ENCODE measurements around the gene PTN.
"Not testable (repeated sequence)": the region's sequence is repeated elsewhere in the genome, so short reads cannot be mapped to it uniquely, and the experiment has no call there.

Gene PTN

DNA sequence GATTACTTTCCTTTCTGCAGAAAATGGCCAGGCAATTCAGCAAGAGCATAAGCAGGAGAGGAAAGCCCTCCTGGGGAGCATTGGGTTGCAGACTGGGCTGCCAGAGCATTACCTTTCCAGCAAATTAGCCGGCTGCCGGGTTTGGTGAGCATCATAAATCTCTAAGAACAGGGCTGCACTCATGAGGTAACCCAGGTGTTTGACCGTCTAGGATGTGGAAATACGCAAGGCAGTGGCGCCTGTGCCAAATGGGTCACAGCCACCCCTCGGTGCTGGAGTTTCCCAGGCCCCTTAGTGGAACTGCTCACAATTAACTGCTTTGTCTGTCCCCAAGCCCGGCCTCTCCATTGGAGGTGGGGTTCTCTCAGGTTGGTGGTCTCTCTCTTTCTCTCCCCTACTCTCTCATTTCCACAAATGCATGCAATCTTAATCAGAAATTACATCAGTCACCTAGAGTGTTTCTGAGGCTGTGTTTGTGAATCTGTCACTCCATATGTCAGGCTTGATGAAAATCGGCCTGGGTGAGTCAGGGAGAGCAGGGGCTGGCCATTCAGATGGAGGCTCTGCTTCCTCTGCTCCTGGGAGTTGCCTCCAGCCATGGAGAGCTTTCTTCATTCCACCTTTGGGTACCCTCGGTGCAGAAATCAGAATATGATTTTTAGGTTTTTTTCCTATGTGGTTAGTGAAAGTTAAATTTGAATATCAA, 26.7 kb downstream of the PTN start:
- DNase-seq: no peak

DNA sequence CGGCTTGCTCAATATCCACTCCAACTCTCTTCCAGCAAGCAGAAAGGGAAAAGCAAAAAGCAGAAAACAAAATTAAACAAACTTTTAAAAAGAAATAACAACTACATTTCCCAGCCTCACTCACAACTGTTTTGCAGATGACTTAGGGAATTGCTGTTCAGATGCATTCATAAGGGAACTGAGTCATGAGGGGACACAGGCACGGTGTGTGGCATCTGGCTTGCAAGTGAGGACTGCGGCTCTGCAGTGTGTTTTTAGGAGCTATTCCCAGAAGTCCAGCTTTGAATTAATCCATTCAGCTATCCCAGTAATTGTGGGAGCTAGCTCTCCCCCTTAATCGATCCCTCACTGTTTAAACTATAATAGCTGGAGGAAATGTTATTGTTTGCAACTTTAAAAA, 30.3 kb downstream of the PTN start:
- no peak for DNase-seq

DNA sequence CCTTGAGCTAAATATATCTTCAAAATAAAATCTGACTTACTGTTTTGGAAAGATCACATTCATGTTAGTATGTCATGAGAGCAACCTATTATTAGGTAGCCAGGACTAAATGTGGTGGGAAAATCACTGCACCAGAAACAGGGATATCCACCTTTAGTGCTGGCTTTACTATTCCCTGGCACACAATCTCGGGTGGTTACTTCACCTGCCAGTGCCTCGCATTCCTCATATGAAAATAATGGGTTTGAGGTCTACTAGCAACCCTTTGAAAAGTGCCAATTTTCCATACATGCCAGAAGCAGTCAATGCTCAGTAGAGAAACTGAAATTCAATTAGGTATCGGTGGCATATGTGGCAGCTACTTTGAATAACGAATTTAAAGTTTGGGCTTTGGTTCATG, 36.8 kb downstream of the PTN start:
- peak; percentile 54 for DNase-seq

DNA sequence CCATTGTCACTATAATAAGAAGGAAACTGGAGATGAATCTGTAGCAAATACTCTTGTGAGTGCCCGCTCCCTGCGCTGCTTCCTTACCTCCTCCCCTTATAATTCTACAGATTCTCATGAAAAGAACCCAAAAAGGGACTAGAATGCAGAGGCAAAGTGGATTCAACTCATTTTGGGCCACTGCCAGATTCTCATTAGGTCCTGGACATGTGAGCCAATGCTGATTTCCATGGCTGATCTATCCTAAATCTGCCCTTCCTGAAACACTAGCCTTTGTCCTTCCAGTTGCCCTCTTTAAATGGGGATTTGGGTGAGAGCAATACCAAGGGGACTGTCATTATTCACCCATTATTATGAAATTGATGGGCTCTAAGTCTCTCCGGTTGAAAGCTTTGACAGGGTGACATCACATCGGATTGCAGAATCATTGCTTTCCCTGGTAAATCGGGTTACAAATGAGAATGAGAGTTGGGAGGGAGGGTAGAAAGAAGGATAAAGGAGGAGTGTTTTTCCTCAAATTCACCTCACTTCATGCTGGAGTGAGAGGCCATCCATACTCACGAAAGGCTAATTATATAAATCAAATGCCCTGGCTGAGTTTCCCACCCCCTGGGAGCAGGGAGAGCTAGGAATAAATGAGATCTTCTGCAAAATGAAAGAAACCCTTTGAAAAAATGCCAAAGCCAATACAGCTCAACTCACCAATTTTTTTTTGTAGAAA, 37.5 kb downstream of the PTN start:
- peak; percentile 71 for DNase-seq

DNA sequence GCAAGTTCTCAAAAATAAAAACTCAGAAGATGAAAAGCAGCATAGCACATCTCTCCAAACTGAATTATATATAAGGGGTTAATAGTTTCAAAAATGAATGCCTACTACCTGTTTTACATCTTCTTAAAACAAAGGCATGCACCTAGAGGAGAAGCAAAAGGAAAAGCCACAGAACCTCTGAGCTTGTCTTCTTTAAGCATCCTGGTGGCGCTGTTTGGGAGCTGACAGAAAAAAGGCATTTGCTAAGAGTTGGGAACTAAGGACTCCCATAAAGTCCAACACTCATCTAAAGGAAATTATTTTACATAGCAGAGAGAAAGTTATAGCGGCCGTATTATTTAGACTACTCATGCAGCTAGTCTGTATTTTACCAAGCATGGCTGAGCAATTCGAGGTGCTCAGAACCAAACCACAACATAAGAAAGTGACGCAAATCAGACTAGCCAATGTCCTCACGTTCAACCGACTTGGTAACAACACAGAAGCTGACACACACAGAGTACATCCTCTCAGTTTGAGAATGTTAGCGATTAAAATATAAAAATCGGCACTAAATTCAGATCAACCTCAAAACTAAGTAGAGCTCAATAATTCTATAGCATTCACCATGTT, 38.8 kb downstream of the PTN start:
- DNase-seq: no peak

DNA sequence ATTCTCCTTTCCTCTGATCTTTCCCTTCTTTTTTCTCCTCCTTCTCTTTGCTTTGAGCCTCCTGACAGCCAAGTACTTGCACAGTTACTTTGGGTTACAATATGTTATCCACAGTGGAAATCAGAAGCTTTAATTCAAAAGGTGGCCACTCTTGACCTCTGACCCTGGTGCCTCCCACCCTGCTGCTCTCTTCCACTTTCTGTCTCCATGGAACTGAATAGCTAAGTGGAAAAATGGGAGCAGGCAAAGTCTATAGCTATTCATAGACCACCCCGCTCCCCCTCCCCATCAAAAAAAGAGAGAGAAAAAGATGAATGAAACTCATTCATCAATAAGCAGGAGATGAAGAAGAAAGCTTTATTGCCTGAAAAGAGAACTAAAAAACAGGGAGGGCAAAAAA, 39.4 kb downstream of the PTN start:
- DNase-seq: no peak

DNA sequence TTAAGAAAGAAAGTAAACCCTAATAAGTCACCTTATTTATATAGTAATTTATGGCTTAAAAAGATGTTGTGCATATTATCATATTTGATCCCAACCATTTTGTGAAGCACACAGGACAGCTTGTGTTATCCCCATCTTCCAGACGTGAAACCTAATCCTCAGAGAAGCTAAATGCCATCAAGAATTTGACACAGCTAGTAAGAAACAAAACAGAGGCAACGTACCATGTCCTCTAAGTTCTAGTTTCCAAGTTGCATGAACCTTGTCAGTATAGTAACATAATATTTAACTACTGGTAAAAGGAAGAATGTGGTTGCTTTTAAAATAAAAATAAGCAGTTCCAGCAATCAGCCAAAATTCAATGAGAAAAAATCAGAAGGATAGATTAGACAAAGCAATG, 41.5 kb downstream of the PTN start:
- DNase-seq: no peak

DNA sequence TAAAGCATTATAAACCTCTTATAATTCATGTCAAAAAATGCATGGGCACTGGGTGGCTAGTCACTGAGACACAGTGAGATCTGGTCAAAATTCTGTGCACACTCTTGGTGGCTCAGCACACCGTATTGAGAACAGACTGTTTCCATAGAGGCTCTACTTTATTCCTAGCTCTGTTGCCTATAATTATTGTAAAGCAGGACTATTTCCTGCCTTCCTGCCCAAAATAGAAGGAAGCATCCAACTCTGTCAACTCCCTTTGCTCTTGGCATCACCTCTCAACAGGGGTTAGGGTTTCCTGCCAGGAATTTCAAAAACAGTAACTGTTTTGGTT, 45.1 kb downstream of the PTN start:
- DNase-seq: no peak

DNA sequence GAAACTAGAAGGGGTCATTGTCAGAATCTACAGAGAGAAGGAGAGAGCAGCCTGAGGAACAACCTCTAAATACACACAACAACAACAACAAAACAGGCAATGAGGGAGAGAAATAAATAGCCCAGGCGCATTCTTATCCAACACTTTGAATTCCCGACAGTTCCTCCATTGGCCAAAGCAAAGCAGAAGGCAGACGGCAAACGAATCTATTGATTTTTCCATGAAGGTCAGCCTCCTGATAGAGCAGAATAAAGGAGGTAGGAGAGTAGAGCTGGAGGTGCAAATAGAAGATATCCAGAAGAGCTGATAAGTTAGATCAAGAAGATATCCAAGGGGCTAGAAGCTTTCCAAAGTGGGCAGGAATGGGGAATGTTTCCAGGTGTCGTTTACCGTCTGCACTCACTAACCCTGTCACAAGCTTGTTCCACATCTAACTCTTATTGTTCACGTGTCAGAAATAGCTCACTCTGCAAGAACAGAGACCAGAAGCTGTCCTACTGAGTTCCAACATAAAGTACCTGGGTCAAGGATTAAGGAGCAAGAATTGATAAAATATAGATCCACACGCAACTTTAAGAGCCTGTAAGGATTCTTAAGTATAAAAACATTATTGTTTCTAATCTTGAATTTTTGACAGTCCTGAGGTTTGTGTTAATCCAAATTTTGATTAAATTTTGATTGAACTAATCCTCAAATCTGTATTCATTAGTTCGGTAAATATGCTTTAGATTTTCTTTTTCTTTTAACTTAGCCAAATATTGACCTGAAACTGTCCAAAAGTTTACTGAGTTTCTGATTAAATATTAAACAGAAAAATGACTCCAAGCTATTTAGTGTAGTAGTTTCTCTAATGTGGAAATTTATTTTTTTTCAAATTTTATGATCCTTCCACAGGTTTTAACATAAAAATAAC, 45.7 kb downstream of the PTN start:
- DNase-seq: no peak

DNA sequence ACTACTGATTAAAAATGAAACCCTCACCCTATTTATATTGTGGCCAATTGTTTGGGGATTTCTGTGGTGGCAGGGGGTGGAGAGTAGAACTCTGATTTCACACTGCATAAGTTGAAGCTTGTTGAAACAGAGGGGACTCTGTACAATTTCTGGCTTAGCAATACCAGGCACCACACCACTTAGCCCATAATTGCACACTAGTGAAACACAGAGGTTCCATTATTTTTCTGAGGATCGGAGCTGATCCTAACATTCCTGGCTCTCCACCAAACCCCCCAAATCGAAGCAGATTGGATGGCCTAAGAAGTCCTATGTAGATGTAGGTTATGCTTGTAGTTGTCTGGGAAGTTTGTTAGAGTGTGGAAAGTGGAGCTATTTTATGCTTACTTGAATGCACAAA, 47.0 kb downstream of the PTN start:
- DNase-seq: no peak

DNA sequence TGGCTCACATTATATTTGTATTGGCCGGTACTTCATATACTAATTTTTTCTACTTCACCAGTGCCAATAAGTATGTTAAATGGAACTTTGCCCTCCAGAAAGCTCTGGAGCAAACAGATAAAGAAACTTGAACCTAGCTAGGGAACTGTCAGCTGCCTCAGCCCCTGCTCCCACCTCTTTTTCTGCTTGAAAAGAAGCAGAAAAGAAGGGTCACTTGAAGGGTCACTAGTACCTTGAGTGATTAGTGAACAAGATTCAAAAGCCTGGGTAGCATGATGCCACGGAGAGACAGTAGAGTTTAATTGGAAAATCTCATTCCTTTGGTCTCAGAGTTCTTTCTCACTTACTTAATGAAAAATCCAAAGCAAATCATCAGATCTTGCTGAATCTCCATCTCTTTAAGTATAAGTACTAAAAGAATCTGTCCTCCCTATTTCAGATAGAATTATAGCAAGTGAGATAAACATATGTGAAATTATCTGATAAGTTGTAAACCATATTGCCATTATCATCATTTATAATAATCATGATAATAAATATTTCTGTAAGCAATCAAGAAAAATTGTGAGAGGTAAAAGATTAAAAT, 47.7 kb downstream of the PTN start:
- no peak for DNase-seq

DNA sequence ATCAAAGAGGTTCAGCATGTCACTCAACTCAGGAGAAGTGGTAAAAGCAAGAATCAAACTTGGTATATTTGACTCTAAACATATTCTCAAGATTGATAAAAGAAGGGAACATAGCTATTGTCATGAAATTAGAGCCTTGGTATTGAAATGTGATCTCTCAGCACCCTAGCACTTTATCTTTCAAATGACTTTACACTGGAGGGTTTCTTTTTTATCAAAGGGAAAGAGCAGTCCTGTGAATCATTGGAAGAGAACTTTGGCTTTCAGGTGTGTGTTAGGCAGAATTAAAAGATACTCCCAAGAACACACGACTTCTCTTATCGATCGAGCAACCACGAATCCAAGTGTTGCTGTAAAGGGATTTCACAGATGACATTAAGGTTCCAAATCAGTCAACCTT, 54.4 kb downstream of the PTN start:
- no peak for DNase-seq

DNA sequence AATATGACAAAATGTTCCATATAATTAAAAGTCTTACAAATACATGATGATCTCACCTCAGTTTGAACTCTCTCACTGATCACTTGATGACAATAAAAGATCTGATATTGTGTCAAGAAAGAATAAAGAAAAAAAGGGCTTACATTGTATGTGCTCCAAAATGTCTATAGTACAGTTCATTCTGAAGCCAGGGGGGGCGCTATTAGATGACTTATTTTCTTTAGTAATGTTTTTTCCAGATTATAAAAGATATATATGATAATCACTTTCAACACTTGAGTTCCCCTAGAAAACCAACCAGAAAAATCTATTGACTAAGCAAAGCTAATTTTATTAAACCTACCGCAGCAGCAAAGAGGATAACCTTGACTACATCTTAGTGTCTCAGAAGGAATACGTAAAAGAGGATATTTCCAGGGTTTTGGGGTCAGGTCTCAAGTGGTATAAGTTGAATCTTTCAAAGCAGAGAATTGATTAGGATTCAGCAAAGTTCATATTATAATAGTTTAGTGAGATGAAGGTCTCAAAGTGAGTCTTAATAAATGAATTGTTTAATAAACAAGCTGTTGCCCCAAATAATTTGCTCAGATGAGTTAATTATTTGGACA, 55.8 kb downstream of the PTN start:
- no peak for DNase-seq

DNA sequence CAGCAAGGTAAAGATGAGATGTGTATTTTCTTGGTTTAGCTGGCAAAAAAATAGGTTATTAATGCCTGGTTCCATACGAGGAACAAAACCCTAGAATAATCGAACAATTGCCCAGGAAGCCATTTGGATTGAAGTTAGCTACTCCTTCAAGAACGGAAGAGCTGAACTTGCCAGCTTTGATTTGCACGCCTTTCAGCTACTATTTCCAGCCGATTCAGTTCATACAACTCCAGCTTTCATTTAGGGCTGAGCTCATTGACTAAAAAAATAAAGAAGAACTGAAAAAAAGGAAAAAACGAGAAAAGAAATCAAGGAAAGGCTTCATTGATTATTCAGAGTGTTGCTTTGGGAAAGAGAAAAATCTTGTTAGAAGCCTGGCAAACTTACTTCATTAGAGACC, 60.4 kb downstream of the PTN start:
- DNase-seq: no peak

DNA sequence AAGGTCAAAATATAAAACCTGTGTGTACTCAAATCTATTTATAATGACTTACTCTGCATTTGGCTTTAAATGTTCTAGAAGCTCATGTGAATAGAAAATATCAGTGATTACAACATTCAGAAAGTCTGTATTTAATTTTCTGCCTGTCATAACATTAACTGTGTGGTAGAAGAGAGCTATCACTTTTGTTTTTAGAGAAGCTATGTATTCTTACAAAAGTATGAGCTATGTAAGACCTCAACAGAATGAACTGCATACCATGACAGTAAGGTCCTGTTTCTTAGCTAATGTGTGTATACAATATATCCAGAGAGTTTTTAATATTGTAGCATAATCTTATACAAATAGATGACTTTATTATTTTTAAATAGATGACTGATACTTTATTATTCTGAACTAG, 61.5 kb downstream of the PTN start:
- DNase-seq: no peak

DNA sequence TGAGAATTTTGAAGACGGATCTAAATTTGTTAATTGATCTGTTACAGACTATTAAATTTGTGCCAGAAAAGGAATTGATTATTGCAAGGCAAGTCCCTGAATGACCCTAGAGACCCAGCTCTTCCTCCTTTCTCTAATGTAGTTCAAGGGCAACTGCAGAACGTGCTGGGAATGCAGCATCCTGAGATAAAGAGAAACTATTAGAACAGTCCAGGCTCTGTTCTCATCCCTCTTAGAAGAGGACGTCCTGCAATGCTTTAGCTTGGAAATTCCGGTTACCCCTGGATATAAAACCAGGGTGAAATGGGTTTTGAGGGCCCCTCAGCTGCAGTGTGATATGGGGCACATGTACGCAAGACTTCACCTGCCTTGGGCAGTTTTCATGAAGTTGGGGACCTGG, 67.3 kb downstream of the PTN start:
- DNase-seq: no peak

DNA sequence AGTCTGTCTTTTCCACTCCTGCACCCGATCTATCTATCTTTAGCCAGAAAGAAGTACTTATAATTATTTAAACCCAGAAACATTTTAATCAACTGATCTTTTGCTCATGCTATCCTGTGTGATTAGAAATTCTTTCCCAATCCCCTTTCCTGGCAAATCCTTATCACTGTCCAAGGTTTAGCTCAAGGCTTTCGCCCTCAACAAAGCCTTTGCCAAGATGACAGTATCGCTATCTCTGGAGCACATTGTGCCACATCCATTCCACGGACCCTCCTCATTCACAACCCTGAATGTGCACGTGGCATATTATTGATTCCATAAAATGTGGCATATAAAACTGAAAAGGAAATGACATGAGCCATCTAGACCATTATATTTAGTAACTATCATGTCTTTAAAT, 71.3 kb downstream of the PTN start:
- no peak for DNase-seq

DNA sequence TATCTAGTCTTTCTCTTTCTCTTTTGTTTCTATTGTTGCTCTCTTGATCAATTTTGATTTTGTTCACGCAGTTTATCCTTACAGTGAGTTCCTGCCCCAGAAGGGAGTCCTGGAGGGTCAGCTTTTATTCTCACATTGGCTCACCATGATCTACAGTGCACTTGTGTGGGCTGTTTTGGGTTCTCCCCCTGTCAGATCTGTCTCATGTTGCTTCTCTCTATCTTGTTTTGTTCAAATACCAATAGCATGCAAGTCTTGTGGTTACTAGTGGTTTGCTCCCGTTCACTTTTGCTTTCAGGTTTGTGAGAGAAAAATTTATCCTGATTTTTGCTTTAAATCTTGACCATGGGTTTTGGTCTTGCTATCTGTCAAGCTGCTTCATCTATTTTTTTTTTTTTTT, 74.3 kb downstream of the PTN start:
- DNase-seq: no peak

DNA sequence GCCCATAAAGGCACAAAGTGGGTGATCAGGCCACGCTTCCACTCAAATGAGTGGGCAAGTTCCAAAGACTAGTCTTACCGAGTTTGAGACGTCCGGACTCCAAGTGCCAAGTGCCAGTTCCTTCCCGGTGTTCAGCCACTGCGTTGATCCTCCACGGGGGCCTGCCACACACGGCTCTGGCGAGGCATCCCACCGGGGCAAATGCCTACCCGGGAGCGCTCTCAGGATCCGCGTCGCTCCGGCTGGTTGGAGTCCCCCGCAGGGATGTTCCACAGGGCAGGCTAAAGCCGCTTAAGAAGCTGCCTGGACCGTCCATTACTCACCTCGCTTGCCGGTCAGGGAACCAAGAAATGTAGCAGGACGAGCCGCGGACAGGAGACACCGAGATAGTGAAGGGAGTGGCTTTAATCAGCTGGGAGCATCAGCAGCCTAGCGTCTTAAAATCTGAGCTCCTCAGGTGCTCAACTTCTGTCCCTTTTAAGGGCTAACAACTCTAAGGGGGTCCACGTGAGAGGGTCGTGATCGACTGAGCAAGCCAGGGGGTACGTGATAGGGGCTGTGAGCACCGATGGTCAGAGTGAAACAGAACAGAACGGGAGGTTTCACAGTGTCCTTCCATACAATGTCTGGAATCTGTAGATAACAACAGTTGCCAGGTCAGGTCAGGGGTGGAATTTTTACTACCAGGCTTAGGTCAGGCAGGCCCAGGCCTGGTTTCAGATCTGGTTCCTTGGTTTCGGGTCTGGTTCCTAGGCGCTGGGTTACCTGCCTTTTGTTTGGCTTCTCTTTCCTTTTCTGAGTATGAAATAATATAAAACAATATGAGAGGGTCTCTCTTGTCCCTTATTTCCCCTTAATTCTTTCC, 75.3 kb downstream of the PTN start:
- DNase-seq: not testable (repeated sequence)

DNA sequence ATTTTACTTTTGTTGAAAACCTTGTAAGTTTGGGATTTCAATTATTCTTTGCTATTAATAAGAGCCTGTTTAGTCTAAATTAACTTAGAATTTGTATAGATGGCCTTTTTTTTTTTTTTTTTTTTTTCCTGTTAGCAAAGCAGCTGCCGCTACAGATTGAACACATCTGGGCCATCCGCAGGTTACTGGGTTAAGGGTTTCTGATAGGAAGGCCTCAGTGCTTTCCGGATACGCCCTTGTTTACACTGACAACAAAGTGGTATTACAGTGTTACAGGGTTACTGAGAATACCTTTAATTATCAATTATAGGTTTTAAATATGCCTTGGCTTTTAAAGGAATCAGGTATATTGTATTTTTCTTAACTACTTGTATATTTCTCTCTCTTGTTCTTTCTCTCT, 76.8 kb downstream of the PTN start:
- no peak for DNase-seq

DNA sequence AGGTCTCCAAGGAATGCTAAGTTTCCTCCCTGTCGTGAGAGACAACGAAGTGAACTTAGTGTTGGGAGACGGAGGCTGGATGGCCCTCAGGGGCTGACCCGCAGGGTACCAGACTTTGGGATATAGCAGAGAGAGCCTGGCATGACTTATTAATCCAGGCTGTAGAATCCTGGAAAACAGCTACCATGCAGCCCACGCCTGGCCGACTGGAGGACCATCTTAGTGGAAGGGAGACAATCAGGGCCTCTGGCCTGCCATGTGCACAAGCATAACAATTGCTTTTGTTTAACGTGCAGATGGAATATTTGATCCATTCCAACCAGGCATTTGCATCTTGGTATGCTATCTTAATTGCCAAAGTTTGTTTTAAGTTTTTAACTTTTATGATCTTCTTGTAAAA, 78.1 kb downstream of the PTN start:
- DNase-seq: not testable (repeated sequence)

DNA sequence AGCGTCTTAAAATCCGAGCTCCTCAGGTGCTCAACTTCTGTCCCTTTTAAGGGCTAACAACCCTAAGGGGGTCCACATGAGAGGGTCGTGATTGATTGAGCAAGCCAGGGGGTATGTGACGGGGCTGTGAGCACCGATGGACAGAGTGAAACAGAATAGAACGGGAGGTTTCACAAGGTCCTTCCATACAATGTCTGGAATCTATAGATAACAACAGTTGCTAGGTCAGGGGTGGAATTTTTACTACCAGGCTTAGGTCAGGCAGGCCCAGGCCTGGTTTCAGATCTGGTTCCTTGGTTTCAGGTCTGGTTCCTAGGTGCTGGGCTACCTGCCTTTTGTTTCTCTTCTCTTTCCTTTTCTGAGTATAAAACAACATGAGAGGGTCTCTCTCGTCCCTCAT, 80.9 kb downstream of the PTN start:
- no peak for DNase-seq

All from NCI-H446 treated with DMSO at 0.1 percent for 48 hours (cell line).